Measurements from ENCODE around the gene BRINP3.

GRCh38 chr1:190243056-190243455 lies 234.6 kb downstream of the BRINP3 start:
- TF ChIP-seq EP300 (conservative IDR thresholded peaks at IDR 0.05; ENCODE audit: poor library complexity, severe bottlenecking) (no peak), CTCF (IDR thresholded peaks at IDR 0.05; ENCODE audit: poor library complexity, severe bottlenecking) (no peak), POLR2AphosphoS5 (IDR thresholded peaks at IDR 0.05) (no peak), TAF1 (IDR thresholded peaks at IDR 0.05; ENCODE audit: low read depth) (no peak), MXI1 (conservative IDR thresholded peaks at IDR 0.05; ENCODE audit: poor library complexity, severe bottlenecking) (no peak)
